ENCODE data around the gene ATXN7L2.

The ATXN7L2 gene

GRCh38 chr1:109488696-109489095 lies 5.0 kb downstream of the ATXN7L2 start:
- Histone ChIP-seq H4K91ac (ENCODE audit: low read depth, low read length) (no peak overlapping the region), H3K79me2 (ENCODE audit: control insufficient read depth, insufficient read depth, low read length, poor library complexity) (peaks cover 4% of the 10 kb centered on the region), H2BK5ac (ENCODE audit: low read depth, low read length, poor library complexity) (no peak overlapping the region), H3K36me3 (ENCODE audit: control insufficient read depth in 1 of 2, insufficient read depth in 2 of 2, low read length in 2 of 2) (peaks cover 16 to 20% of the 10 kb centered on the region in 2 experiments), H3K14ac (ENCODE audit: low read length) (no peak overlapping the region), H3K79me1 (ENCODE audit: low read length) (peaks cover 6% of the 10 kb centered on the region), H2BK12ac (ENCODE audit: low read length) (no peak overlapping the region), H3K27ac (ENCODE audit: low read depth, low read length) (no peak overlapping the region), H3K9ac (ENCODE audit: low read length) (no peak overlapping the region), H3K23ac (ENCODE audit: low read length) (no peak overlapping the region), H2BK120ac (ENCODE audit: insufficient read depth, low read length, poor library complexity) (no peak overlapping the region), H3K4me3 (ENCODE audit: low read depth, low read length) (no peak overlapping the region), H3K18ac (ENCODE audit: low read length) (no peak overlapping the region), H4K12ac (ENCODE audit: low read depth, low read length) (no peak overlapping the region), H3K4me1 (ENCODE audit: control insufficient read depth in 1 of 2, insufficient read depth in 2 of 2, low read length in 2 of 2) (peaks cover 7 to 9% of the 10 kb centered on the region in 2 experiments), H3K4ac (ENCODE audit: low read depth, low read length) (no peak overlapping the region), H3K27me3 (ENCODE audit: insufficient read depth, low read length) (no peaks in the 10 kb centered on the region), H3K4me2 (ENCODE audit: low read length) (no peak overlapping the region), H4K8ac (ENCODE audit: low read depth, low read length) (no peak overlapping the region), H2AK5ac (ENCODE audit: low read length) (no peak overlapping the region), H3K9me3 (ENCODE audit: insufficient read depth, low read depth, low read length) (no peaks in the 10 kb centered on the region), H2AFZ (ENCODE audit: insufficient read depth, low read length, poor library complexity) (no peak overlapping the region)
- no CpG with 5 or more reads among the region's 12 CpGs for WGBS (ENCODE audit: extremely low coverage, insufficient coverage, insufficient read length)
- no peak for DNase-seq

- Histone ChIP-seq H3K23ac (ENCODE audit: low read length) (no peak overlapping the region), H3K27ac (ENCODE audit: low read depth, low read length) (no peak overlapping the region), H2BK12ac (ENCODE audit: low read length) (no peak overlapping the region), H2BK120ac (ENCODE audit: insufficient read depth, low read length, poor library complexity) (no peak overlapping the region), H3K4ac (ENCODE audit: low read depth, low read length) (no peak overlapping the region), H2AFZ (ENCODE audit: insufficient read depth, low read length, poor library complexity) (no peak overlapping the region), H2BK5ac (ENCODE audit: low read depth, low read length, poor library complexity) (no peak overlapping the region), H4K91ac (ENCODE audit: low read depth, low read length) (no peak overlapping the region), H3K4me3 (ENCODE audit: low read depth, low read length) (no peak overlapping the region), H4K8ac (ENCODE audit: low read depth, low read length) (no peak overlapping the region), H3K79me2 (ENCODE audit: control insufficient read depth, insufficient read depth, low read length, poor library complexity) (peaks cover 4% of the 10 kb centered on the region), H3K18ac (ENCODE audit: low read length) (no peak overlapping the region), H3K27me3 (ENCODE audit: insufficient read depth, low read length) (no peaks in the 10 kb centered on the region), H3K4me1 (ENCODE audit: control insufficient read depth in 1 of 2, insufficient read depth in 2 of 2, low read length in 2 of 2) (peaks cover 0 to 3% of the 10 kb centered on the region in 2 experiments), H3K79me1 (ENCODE audit: low read length) (peaks cover 3% of the 10 kb centered on the region), H2AK5ac (ENCODE audit: low read length) (no peak overlapping the region), H3K4me2 (ENCODE audit: low read length) (no peak overlapping the region), H4K12ac (ENCODE audit: low read depth, low read length) (no peak overlapping the region), H3K9ac (ENCODE audit: low read length) (no peak overlapping the region), H3K9me3 (ENCODE audit: insufficient read depth, low read depth, low read length) (no peaks in the 10 kb centered on the region), H3K36me3 (ENCODE audit: control insufficient read depth in 1 of 2, insufficient read depth in 2 of 2, low read length in 2 of 2) (peaks cover 16 to 20% of the 10 kb centered on the region in 2 experiments), H3K14ac (ENCODE audit: low read length) (no peak overlapping the region)
- WGBS (ENCODE audit: extremely low coverage, insufficient coverage, insufficient read length), result no CpG with 5 or more reads among the region's 11 CpGs
- peak; percentile 48 to 79 for DNase-seq
Measured at GRCh38 chr1:109490029-109490933, 6.6 kb downstream of the ATXN7L2 start.

GRCh38 chr1:109490934-109491302 lies 7.2 kb downstream of the ATXN7L2 start:
- H3K4me2 ChIP-seq (ENCODE audit: low read length), result no peak overlapping the region
- no peak overlapping the region for H3K18ac ChIP-seq (ENCODE audit: low read length)
- WGBS (ENCODE audit: extremely low coverage, insufficient coverage, insufficient read length), result no CpG with 5 or more reads among the region's 11 CpGs
- H3K79me2 ChIP-seq (ENCODE audit: control insufficient read depth, insufficient read depth, low read length, poor library complexity), result peaks cover 4% of the 10 kb centered on the region
- no peak overlapping the region for H3K14ac ChIP-seq (ENCODE audit: low read length)
- DNase-seq, result no peak
- H3K79me1 ChIP-seq (ENCODE audit: low read length), result peaks cover 3% of the 10 kb centered on the region
- H2AFZ ChIP-seq (ENCODE audit: insufficient read depth, low read length, poor library complexity), result no peak overlapping the region
- H3K23ac ChIP-seq (ENCODE audit: low read length), result no peak overlapping the region
- H3K9me3 ChIP-seq (ENCODE audit: insufficient read depth, low read depth, low read length), result no peaks in the 10 kb centered on the region
- H4K12ac ChIP-seq (ENCODE audit: low read depth, low read length), result no peak overlapping the region
- no peak overlapping the region for H2AK5ac ChIP-seq (ENCODE audit: low read length)
- no peak overlapping the region for H3K27ac ChIP-seq (ENCODE audit: low read depth, low read length)
- H3K4me3 ChIP-seq (ENCODE audit: low read depth, low read length), result no peak overlapping the region
- no peak overlapping the region for H2BK5ac ChIP-seq (ENCODE audit: low read depth, low read length, poor library complexity)
- H3K27me3 ChIP-seq (ENCODE audit: insufficient read depth, low read length), result no peaks in the 10 kb centered on the region
- H4K91ac ChIP-seq (ENCODE audit: low read depth, low read length), result no peak overlapping the region
- H3K4ac ChIP-seq (ENCODE audit: low read depth, low read length), result no peak overlapping the region
- H3K9ac ChIP-seq (ENCODE audit: low read length), result no peak overlapping the region
- no peak overlapping the region for H2BK120ac ChIP-seq (ENCODE audit: insufficient read depth, low read length, poor library complexity)
- no peak overlapping the region for H4K8ac ChIP-seq (ENCODE audit: low read depth, low read length)
- no peak overlapping the region for H2BK12ac ChIP-seq (ENCODE audit: low read length)
- peaks cover 0 to 3% of the 10 kb centered on the region in 2 experiments for H3K4me1 ChIP-seq (ENCODE audit: control insufficient read depth in 1 of 2, insufficient read depth in 2 of 2, low read length in 2 of 2)
- H3K36me3 ChIP-seq (ENCODE audit: control insufficient read depth in 1 of 2, insufficient read depth in 2 of 2, low read length in 2 of 2), result peaks cover 22 to 23% of the 10 kb centered on the region in 2 experiments

- no peak overlapping the region for H3K23ac ChIP-seq (ENCODE audit: low read length)
- H4K91ac ChIP-seq (ENCODE audit: low read depth, low read length), result no peak overlapping the region
- H3K27ac ChIP-seq (ENCODE audit: low read depth, low read length), result no peak overlapping the region
- DNase-seq, result no peak
- H3K4me2 ChIP-seq (ENCODE audit: low read length), result no peak overlapping the region
- peaks cover 4% of the 10 kb centered on the region for H3K79me2 ChIP-seq (ENCODE audit: control insufficient read depth, insufficient read depth, low read length, poor library complexity)
- peak overlapping the region; percentile 18 for H3K4me3 ChIP-seq (ENCODE audit: low read depth, low read length)
- H4K12ac ChIP-seq (ENCODE audit: low read depth, low read length), result no peak overlapping the region
- H2AK5ac ChIP-seq (ENCODE audit: low read length), result no peak overlapping the region
- H3K36me3 ChIP-seq (ENCODE audit: control insufficient read depth in 1 of 2, insufficient read depth in 2 of 2, low read length in 2 of 2), result peaks cover 25 to 27% of the 10 kb centered on the region in 2 experiments
- H2BK120ac ChIP-seq (ENCODE audit: insufficient read depth, low read length, poor library complexity), result no peak overlapping the region
- H3K79me1 ChIP-seq (ENCODE audit: low read length), result peaks cover 3% of the 10 kb centered on the region
- H2BK12ac ChIP-seq (ENCODE audit: low read length), result no peak overlapping the region
- H4K8ac ChIP-seq (ENCODE audit: low read depth, low read length), result no peak overlapping the region
- WGBS (ENCODE audit: extremely low coverage, insufficient coverage, insufficient read length), result no CpG with 5 or more reads among the region's 8 CpGs
- H3K27me3 ChIP-seq (ENCODE audit: insufficient read depth, low read length), result no peaks in the 10 kb centered on the region
- no peak overlapping the region for H2BK5ac ChIP-seq (ENCODE audit: low read depth, low read length, poor library complexity)
- no peak overlapping the region for H3K18ac ChIP-seq (ENCODE audit: low read length)
- H3K4ac ChIP-seq (ENCODE audit: low read depth, low read length), result no peak overlapping the region
- H3K14ac ChIP-seq (ENCODE audit: low read length), result no peak overlapping the region
- H3K9ac ChIP-seq (ENCODE audit: low read length), result no peak overlapping the region
- no peak overlapping the region for H2AFZ ChIP-seq (ENCODE audit: insufficient read depth, low read length, poor library complexity)
- no peaks in the 10 kb centered on the region for H3K9me3 ChIP-seq (ENCODE audit: insufficient read depth, low read depth, low read length)
- H3K4me1 ChIP-seq (ENCODE audit: control insufficient read depth in 1 of 2, insufficient read depth in 2 of 2, low read length in 2 of 2), result peaks cover 0 to 3% of the 10 kb centered on the region in 2 experiments
Measured at GRCh38 chr1:109491372-109491771, 7.7 kb downstream of the ATXN7L2 start.
